CD4-positive, alpha-beta T cell (primary cell): Measurements from ENCODE around the gene MGAT1. TPM values are rescaled to one million over a fixed set of nuclear protein-coding genes. Genes with fewer than 3 reads are reported as not detected.
A peak's percentile ranks its signal among the peaks of the same experiment; 100 is the strongest.

Source experiments
- ATAC-seq: fragments of 200-7000 bp; cut with Tn5 transposase; one replicate; pipeline ENCODE4 v1.10.0; 2022; ENCODE audit warnings: mild to moderate bottlenecking; ENCODE audit not compliant: poor library complexity
- CTCF ChIA-PET: fragments of 350-600 bp; sonication (Branson Sonifier 250); formaldehyde crosslinking; loops from one replicate; lab custom pipeline; 2021; ENCODE audit warnings: antibody characterized with exemption, inconsistent platforms; lab: Charles Lee
- POLR2A ChIA-PET: fragments of 350-600 bp; sonication (Branson Sonifier 250); formaldehyde crosslinking; loops from one replicate; lab custom pipeline; 2021; ENCODE audit warnings: antibody characterized with exemption, inconsistent platforms; lab: Charles Lee
- DNase-seq, 14 experiments: peaks; one replicate each; pipeline ENCODE4 v3.0.0-alpha.2; 2013 to 2020; ENCODE audit warnings: mixed read lengths in 2 of 14
- H3K27ac ChIP-seq, 2 donors: one replicate each; pipeline versions ENCODE4 v1.5.1 to v1.7.0; 2013; ENCODE audit warnings: low read length in 2 of 2, low read depth in 1 of 2, mild to moderate bottlenecking in 1 of 2
- H3K27me3 ChIP-seq, 2 experiments: 1 replicate in 1 of 2; 2 replicates in 1 of 2; pipeline versions ENCODE4 v1.6.1 to v1.7.0; 2013; ENCODE audit warnings: low read length in 2 of 2, control low read depth in 1 of 2, mild to moderate bottlenecking in 1 of 2, moderate library complexity in 1 of 2; ENCODE audit not compliant: insufficient read depth in 2 of 2, control insufficient read depth in 1 of 2
- H3K36me3 ChIP-seq: one replicate; pipeline ENCODE4 v1.6.1; 2013; ENCODE audit warnings: low read length, control low read depth; ENCODE audit not compliant: insufficient read depth
- H3K4me1 ChIP-seq: one replicate; pipeline ENCODE4 v1.6.1; 2013; ENCODE audit warnings: low read length, control low read depth; ENCODE audit not compliant: insufficient read depth
- H3K4me3 ChIP-seq: one replicate; pipeline ENCODE4 v1.5.1; 2013; ENCODE audit warnings: mild to moderate bottlenecking, low read length, moderate library complexity
- H3K9me3 ChIP-seq, 2 experiments: 1 replicate in 1 of 2; 2 replicates in 1 of 2; pipeline versions ENCODE4 v1.6.1 to v1.7.0; 2013; ENCODE audit warnings: low read length in 2 of 2, mild to moderate bottlenecking in 2 of 2, control low read depth in 1 of 2, moderate library complexity in 1 of 2; ENCODE audit not compliant: control insufficient read depth in 1 of 2, insufficient read depth in 1 of 2
- H3K27ac Mint-ChIP-seq: one replicate; pipeline ENCODE4 v1.8.0; 2020; ENCODE audit warnings: mixed read lengths
- H3K27me3 Mint-ChIP-seq: one replicate; pipeline ENCODE4 v1.8.0; 2021; ENCODE audit warnings: mixed read lengths
- H3K36me3 Mint-ChIP-seq: one replicate; pipeline ENCODE4 v1.8.0; 2021; ENCODE audit warnings: low read depth, mixed read lengths
- H3K4me1 Mint-ChIP-seq: one replicate; pipeline ENCODE4 v1.8.0; 2021; ENCODE audit warnings: low read depth, mixed read lengths
- H3K4me3 Mint-ChIP-seq: one replicate; pipeline ENCODE4 v1.8.0; 2020; ENCODE audit warnings: mild to moderate bottlenecking, mixed read lengths
- H3K9me3 Mint-ChIP-seq: one replicate; pipeline ENCODE4 v1.8.0; 2020; ENCODE audit warnings: mixed read lengths
- intact Hi-C, 2 experiments: fragments of 100-400 bp; cut with DNase I in 1 of 2; cut with micrococcal nuclease in 1 of 2; formaldehyde crosslinking; loops; one replicate each; pipeline versions ENCODE4 v1.15.1 to v1.9.0; 2023 to 2025; cut with DNase I, micrococcal nuclease
- total RNA-seq, 174 experiments: library from RNA in 2 of 174; stranded (reverse) in 2 of 174; gene quantifications; one replicate each; pipeline ENCODE4 v1.2.3 and lab custom pipeline; 2021 to 2026
- TF ChIP-seq, protein P1 (sequence below): fragments of 200-600 bp; IDR thresholded peaks from one replicate; pipeline ENCODE4 v1.8.0; 2022; ENCODE audit warnings: antibody characterized with exemption, mild to moderate bottlenecking

Gene MGAT1
- total RNA-seq, 2 experiments from 2014 or later, result 49.0 to 60.2 TPM

DNA sequence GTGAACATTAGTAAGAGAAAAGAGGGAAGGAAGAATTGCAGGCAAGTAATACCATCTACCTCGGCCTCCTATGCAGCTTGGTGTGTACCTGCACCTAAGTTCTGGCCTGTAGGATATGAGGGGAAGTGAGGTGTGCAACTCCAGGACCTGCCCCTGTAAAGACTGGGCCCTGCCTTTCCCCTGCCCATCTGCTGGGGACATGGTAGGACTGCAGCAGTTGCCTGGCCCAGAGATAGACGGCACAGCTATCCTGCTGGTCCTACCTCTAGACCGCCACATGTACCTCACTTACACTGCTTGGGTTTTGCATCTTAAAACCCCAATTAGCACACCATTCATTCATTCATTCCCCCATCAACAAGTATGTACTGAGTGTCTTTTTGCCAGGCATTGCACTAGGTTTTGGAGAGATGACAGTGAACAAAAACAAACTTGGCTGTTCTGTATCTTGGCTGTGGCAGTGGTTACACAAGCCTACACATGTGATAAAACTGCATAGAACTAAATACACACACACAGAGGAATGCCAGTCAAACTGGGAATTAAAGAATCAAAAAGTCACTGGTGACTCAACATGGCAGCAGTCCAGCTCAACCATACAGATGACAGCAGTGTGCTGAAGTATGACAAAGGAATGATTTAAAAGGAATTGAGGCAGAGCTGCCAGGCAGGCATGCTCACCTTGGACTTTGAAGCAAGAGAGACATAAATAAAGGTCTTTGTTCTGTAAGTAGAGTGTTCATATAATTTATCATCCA lies 23.3 kb upstream of the MGAT1 start:
- intact Hi-C loops, result no loop called here
- ATAC-seq (no peak), DNase-seq (no peak)
- H3K27ac ChIP-seq, result no peak overlapping the region
- peaks cover 25% of the 10 kb centered on the region for H3K4me1 ChIP-seq
- peaks cover 8% of the 10 kb centered on the region for H3K36me3 ChIP-seq
- H3K27me3 ChIP-seq, result no peaks in the 10 kb centered on the region
- H3K4me3 ChIP-seq, result no peak overlapping the region
- no peaks in the 10 kb centered on the region for H3K27me3 Mint-ChIP-seq
- ChIA-PET POLR2A (interaction anchor here (1.4 to 3.1 kb wide), 3 partner anchors 16 to 25 kb away, joined by 5 to 19 read pairs (median 9); no protein-coding TSS in a partner anchor), CTCF (interaction anchor here (0.9 to 1.8 kb wide), 3 partner anchors 13 to 26 kb away, joined by 3 to 5 read pairs (median 3); no protein-coding TSS in a partner anchor)
- H3K4me3 Mint-ChIP-seq, result no peak overlapping the region
- TF ChIP-seq, protein P1, sequence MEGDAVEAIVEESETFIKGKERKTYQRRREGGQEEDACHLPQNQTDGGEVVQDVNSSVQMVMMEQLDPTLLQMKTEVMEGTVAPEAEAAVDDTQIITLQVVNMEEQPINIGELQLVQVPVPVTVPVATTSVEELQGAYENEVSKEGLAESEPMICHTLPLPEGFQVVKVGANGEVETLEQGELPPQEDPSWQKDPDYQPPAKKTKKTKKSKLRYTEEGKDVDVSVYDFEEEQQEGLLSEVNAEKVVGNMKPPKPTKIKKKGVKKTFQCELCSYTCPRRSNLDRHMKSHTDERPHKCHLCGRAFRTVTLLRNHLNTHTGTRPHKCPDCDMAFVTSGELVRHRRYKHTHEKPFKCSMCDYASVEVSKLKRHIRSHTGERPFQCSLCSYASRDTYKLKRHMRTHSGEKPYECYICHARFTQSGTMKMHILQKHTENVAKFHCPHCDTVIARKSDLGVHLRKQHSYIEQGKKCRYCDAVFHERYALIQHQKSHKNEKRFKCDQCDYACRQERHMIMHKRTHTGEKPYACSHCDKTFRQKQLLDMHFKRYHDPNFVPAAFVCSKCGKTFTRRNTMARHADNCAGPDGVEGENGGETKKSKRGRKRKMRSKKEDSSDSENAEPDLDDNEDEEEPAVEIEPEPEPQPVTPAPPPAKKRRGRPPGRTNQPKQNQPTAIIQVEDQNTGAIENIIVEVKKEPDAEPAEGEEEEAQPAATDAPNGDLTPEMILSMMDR, result no peak
- H3K9me3 Mint-ChIP-seq, result no peaks in the 10 kb centered on the region
- H3K9me3 ChIP-seq, result no peaks in the 10 kb centered on the region
- H3K27ac Mint-ChIP-seq, result peak overlapping the region; percentile 69
- H3K4me1 Mint-ChIP-seq, result peaks cover 53% of the 10 kb centered on the region
- peaks cover 29% of the 10 kb centered on the region for H3K36me3 Mint-ChIP-seq

DNA sequence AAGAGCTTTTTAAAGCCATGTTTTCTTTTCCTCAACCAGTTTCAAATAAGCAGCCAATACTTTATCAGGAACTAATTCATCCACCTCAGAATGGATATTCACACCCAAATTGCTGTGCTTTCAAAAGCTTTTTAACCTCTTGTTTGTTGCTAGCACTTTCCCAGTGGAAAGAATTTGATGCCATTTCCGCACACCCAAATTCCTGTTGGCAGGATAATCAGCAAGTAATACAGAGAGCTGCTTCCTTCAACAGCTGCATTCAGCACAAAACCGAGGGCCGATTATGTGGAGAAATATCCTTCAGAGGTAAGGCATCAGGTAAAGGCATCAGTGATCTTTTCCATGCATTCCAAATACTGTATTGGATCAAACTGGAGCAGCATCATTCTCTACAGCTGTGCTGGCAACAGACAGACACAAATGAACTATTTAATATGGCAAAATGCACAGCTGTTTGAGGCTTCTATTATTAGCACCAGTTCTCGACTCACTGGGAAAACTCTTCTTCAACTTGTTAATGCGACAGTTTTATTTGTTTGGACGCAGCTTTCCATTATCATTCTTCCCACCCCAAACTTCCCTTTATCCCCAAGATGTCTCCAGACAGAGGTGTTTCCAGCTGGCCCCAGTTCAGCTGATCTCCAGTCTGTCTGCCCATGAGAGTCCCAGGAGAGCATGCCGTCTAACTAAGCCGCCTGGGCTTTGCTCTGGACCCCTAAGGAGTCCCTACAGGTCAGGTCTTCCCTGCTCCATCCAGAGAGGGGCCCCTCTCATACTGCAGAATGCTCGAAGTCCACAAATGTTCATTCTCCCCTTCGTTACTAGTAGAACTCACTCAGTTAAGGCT lies 22.2 kb upstream of the MGAT1 start:
- H3K27me3 Mint-ChIP-seq, result no peaks in the 10 kb centered on the region
- Histone ChIP-seq H3K4me3 (no peak overlapping the region), H3K36me3 (peaks cover 4% of the 10 kb centered on the region), H3K9me3 (no peaks in the 10 kb centered on the region), H3K27ac (no peak overlapping the region), H3K4me1 (peaks cover 17% of the 10 kb centered on the region), H3K27me3 (no peaks in the 10 kb centered on the region)
- DNase-seq, result no peak
- peaks cover 18% of the 10 kb centered on the region for H3K36me3 Mint-ChIP-seq
- intact Hi-C loops, result no loop called here
- peaks cover 42% of the 10 kb centered on the region for H3K4me1 Mint-ChIP-seq
- ChIA-PET CTCF (interaction anchor here (1.4 to 1.8 kb wide), 2 partner anchors 11 to 25 kb away, joined by 3 to 5 read pairs; no protein-coding TSS in a partner anchor), POLR2A (interaction anchor here (0.6 to 3.1 kb wide), 9 partner anchors 7 to 399 kb away, joined by 3 to 19 read pairs (median 5); partner anchors contain the start of gene ZFP62)
- ATAC-seq, result no peak
- no peaks in the 10 kb centered on the region for H3K9me3 Mint-ChIP-seq
- H3K27ac Mint-ChIP-seq, result peak overlapping the region; percentile 69
- TF ChIP-seq, protein P1, result no peak
- peak overlapping the region; percentile 25 for H3K4me3 Mint-ChIP-seq

DNA sequence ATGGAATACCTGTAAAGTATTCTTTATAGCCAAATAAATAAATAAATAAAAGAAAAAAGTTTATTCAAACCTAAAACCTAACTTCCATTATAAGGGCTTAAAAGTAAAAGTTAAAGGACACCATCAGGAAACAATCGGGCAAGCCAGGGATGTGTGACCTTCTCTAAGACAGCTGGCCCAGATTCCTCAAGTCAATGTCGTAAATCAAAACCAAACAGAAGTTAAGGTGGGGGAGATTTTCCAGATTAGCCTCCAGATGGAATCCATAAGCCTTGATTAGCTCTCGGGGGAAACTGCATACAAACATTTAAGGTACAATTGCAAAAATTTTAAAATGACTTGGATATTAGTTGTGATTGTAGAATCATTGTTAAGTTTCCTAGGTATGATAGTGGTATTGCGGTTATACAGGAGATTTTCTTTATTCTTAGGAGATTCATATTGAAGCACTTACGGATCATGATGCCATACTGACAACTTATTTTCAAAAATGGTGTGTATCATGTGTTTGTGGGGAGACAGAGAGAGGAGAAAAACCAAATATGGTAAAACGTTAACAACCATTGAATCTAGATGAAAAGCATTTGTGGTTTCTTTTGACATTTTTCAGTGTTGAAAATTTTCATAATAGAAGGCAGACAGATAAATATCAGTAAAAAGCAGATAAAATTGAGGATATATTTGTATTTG lies 21.5 kb upstream of the MGAT1 start:
- no peaks in the 10 kb centered on the region for H3K36me3 ChIP-seq
- intact Hi-C loops, result no loop called here
- ChIA-PET CTCF (interaction anchor here (1.8 kb wide), 1 partner anchor 11 kb away, joined by 5 read pairs; no protein-coding TSS in a partner anchor), POLR2A (interaction anchor here (0.7 to 3.1 kb wide), 8 partner anchors 8 to 37 kb away, joined by 3 to 19 read pairs (median 6); partner anchors contain the start of gene ZFP62)
- ATAC-seq, result peak; percentile 84
- H3K27ac ChIP-seq, result no peak overlapping the region
- Mint-ChIP-seq H3K4me3 (peak overlapping the region; percentile 1), H3K27me3 (no peaks in the 10 kb centered on the region), H3K36me3 (peaks cover 10% of the 10 kb centered on the region), H3K4me1 (peaks cover 35% of the 10 kb centered on the region), H3K9me3 (no peaks in the 10 kb centered on the region), H3K27ac (peak overlapping the region; percentile 19)
- no peaks in the 10 kb centered on the region for H3K27me3 ChIP-seq
- peaks cover 10% of the 10 kb centered on the region for H3K4me1 ChIP-seq
- H3K4me3 ChIP-seq, result no peak overlapping the region
- H3K9me3 ChIP-seq, result no peaks in the 10 kb centered on the region
- TF ChIP-seq, protein P1, result no peak
- DNase-seq, result no peak
